Keratinocyte (primary cell): ENCODE measurements around the gene ARMH3. TPM values are rescaled to one million over a fixed set of nuclear protein-coding genes. Genes with fewer than 3 reads are reported as not detected.

Experiments
- DNase-seq: peaks from one replicate; pipeline ENCODE4 v3.0.0-alpha.2; 2011; ENCODE audit warnings: low read depth, missing footprints, low spot score
- FAIRE-seq: peaks from 2 replicates; lab custom pipeline; 2011; peaks lifted over from hg19 to GRCh38; lab: Jason Lieb, UNC
- H2AFZ ChIP-seq: 2 replicates; pipeline ENCODE4 v1.6.0; 2012; ENCODE audit warnings: low read length, control low read depth, inconsistent platforms; ENCODE audit not compliant: control insufficient read depth
- H3K27ac ChIP-seq: 2 replicates; pipeline ENCODE4 v1.5.1; 2011; ENCODE audit warnings: low read length; ENCODE audit not compliant: control insufficient read depth, insufficient read depth
- H3K27me3 ChIP-seq: 3 replicates; pipeline ENCODE4 v1.6.0; 2011; ENCODE audit warnings: low read length; ENCODE audit not compliant: control insufficient read depth, insufficient read depth; ENCODE audit errors: extremely low read depth
- H3K36me3 ChIP-seq, 2 experiments: 2 replicates in 1 of 2; 3 replicates in 1 of 2; pipeline ENCODE4 v1.5.1; 2011; ENCODE audit warnings: low read length in 2 of 2, mild to moderate bottlenecking in 1 of 2; ENCODE audit not compliant: control insufficient read depth in 2 of 2, insufficient read depth in 2 of 2; ENCODE audit errors: extremely low read depth in 1 of 2
- H3K4me1 ChIP-seq: 3 replicates; pipeline ENCODE4 v1.5.1; 2011; ENCODE audit warnings: low read length; ENCODE audit not compliant: control insufficient read depth, insufficient read depth; ENCODE audit errors: extremely low read depth
- H3K4me2 ChIP-seq: 3 replicates; pipeline ENCODE4 v1.6.0; 2011; ENCODE audit warnings: low read depth, low read length; ENCODE audit not compliant: control insufficient read depth, insufficient read depth; ENCODE audit errors: extremely low read depth
- H3K4me3 ChIP-seq, 3 experiments: fragments of 200-600 bp in 1 of 3; sonication (generic) in 1 of 3; 2 replicates in 2 of 3; 3 replicates in 1 of 3; pipeline ENCODE4 v1.5.1; 2011 to 2016; ENCODE audit warnings: low read length in 3 of 3, mild to moderate bottlenecking in 3 of 3, control low read depth in 2 of 3, inconsistent platforms in 1 of 3, low read depth in 1 of 3, mixed read lengths in 1 of 3, mixed run types in 1 of 3, moderate library complexity in 1 of 3; ENCODE audit not compliant: control insufficient read depth in 2 of 3, insufficient read depth in 2 of 3; ENCODE audit errors: extremely low read depth in 1 of 3
- H3K79me2 ChIP-seq: 2 replicates; pipeline ENCODE4 v1.6.0; 2012; ENCODE audit warnings: low read length; ENCODE audit not compliant: control insufficient read depth, insufficient read depth
- H3K9ac ChIP-seq: 3 replicates; pipeline ENCODE4 v1.6.0; 2011; ENCODE audit warnings: low read length; ENCODE audit not compliant: control insufficient read depth, insufficient read depth; ENCODE audit errors: extremely low read depth
- H3K9me1 ChIP-seq: 3 replicates; pipeline ENCODE4 v1.6.0; 2011; ENCODE audit warnings: low read length; ENCODE audit not compliant: control insufficient read depth, insufficient read depth; ENCODE audit errors: extremely low read depth
- H3K9me3 ChIP-seq: 2 replicates; pipeline ENCODE4 v1.5.1; 2012; ENCODE audit warnings: low read depth, low read length; ENCODE audit not compliant: control insufficient read depth
- H4K20me1 ChIP-seq: 3 replicates; pipeline ENCODE4 v1.6.0; 2011; ENCODE audit warnings: low read length; ENCODE audit not compliant: control insufficient read depth, insufficient read depth; ENCODE audit errors: extremely low read depth
- CTCF ChIP-seq, 3 experiments: IDR thresholded peaks in 1 of 3; conservative IDR thresholded peaks in 1 of 3; optimal IDR thresholded peaks in 1 of 3; 2 replicates in 2 of 3; 3 replicates in 1 of 3; pipeline versions ENCODE3 to v1.5.1; 2011; ENCODE audit warnings: low read length in 3 of 3, mild to moderate bottlenecking in 3 of 3, moderate library complexity in 2 of 3, control low read depth in 1 of 3, inconsistent platforms in 1 of 3; ENCODE audit not compliant: insufficient read depth in 2 of 3; ENCODE audit errors: extremely low read depth in 1 of 3
- EZH2 ChIP-seq: IDR thresholded peaks from one replicate; pipeline ENCODE4 v1.6.1; 2012; ENCODE audit warnings: inconsistent platforms, mild to moderate bottlenecking, low read length, moderate library complexity
- dilution Hi-C: fragments of 300-500 bp; cut with MboI; formaldehyde crosslinking; loops from one replicate; pipeline ENCODE4 v1.7.0; 2020; ENCODE audit warnings: low sequenced_read_pairs; ENCODE audit not compliant: extremely low pct_ligation_motif_present
- polyA plus RNA-seq, 5 experiments: library from polyadenylated mRNA; depleted of rRNA in 3 of 5; stranded (reverse) in 3 of 5; stranded (forward) in 1 of 5; unstranded in 1 of 5; fragments of >200 nt; gene quantifications; 1 replicate in 1 of 5; 2 replicates in 3 of 5; 3 replicates in 1 of 5; pipeline versions ENCODE4 v1.2.1 to v1.2.3, GENCODE V29; 2011 to 2012; ENCODE audit warnings: missing spikeins in 2 of 5, low read depth in 1 of 5, low replicate concordance in 1 of 5

ARMH3 gene
- polyA plus RNA-seq, 1 donor (not counting 4 experiments of a cell fraction or from before 2014, with no cell fraction given) = 25.3 TPM

- dilution Hi-C loops = no loop called here
- DNase-seq = no peak
- no peaks in the 10 kb centered on the region for H3K9me1 ChIP-seq
- no peaks in the 10 kb centered on the region for H3K27me3 ChIP-seq
- H3K4me3 ChIP-seq = no peak overlapping the region
- no peak overlapping the region for H3K4me2 ChIP-seq
- no peaks in the 10 kb centered on the region for H3K79me2 ChIP-seq
- no peak overlapping the region for H2AFZ ChIP-seq
- FAIRE-seq = no peak
- H3K9ac ChIP-seq = no peak overlapping the region
- no peaks in the 10 kb centered on the region for H3K9me3 ChIP-seq
- TF ChIP-seq EZH2 (no peak), CTCF (optimal IDR thresholded peaks at IDR 0.05 in 1 of 3, IDR thresholded peaks at IDR 0.05 in 1 of 3, conservative IDR thresholded peaks at IDR 0.05 in 1 of 3; ENCODE audit: extremely low read depth in 1 of 3, insufficient read depth in 2 of 3, low read length in 3 of 3) (no peak)
- peaks cover 3% of the 10 kb centered on the region for H3K4me1 ChIP-seq
- peaks cover 3% of the 10 kb centered on the region in 2 experiments for H3K36me3 ChIP-seq
- H4K20me1 ChIP-seq = no peaks in the 10 kb centered on the region
- H3K27ac ChIP-seq = no peak overlapping the region
These were observed 97.3 kb downstream of the ARMH3 start for GRCh38 chr10:101958691-101959090.

GRCh38 chr10:101956898-101957297 is 99.1 kb downstream of the ARMH3 start:
- DNase-seq = no peak
- Histone ChIP-seq H3K27me3 (no peaks in the 10 kb centered on the region), H3K9me1 (no peaks in the 10 kb centered on the region), H3K79me2 (no peaks in the 10 kb centered on the region), H3K36me3 (peaks cover 4 to 9% of the 10 kb centered on the region in 2 experiments), H3K4me1 (no peaks in the 10 kb centered on the region), H3K4me3 (no peak overlapping the region), H4K20me1 (no peaks in the 10 kb centered on the region), H2AFZ (no peak overlapping the region), H3K4me2 (no peak overlapping the region), H3K27ac (no peak overlapping the region), H3K9me3 (no peaks in the 10 kb centered on the region), H3K9ac (no peak overlapping the region)
- dilution Hi-C loops = no loop called here
- FAIRE-seq = no peak
- TF ChIP-seq CTCF (optimal IDR thresholded peaks at IDR 0.05 in 1 of 3, IDR thresholded peaks at IDR 0.05 in 1 of 3, conservative IDR thresholded peaks at IDR 0.05 in 1 of 3; ENCODE audit: extremely low read depth in 1 of 3, insufficient read depth in 2 of 3, low read length in 3 of 3) (no peak), EZH2 (no peak)
